GM04503 (cell line): ENCODE measurements around the gene ABCB1.
"Not testable (repeated sequence)": the region's sequence is repeated elsewhere in the genome, so short reads cannot be mapped to it uniquely, and the experiment has no call there.

ENCODE experiments used
- DNase-seq: peaks from one replicate; pipeline ENCODE4 v3.0.0-alpha.2; 2012; ENCODE audit warnings: low read depth

ABCB1 gene

DNA sequence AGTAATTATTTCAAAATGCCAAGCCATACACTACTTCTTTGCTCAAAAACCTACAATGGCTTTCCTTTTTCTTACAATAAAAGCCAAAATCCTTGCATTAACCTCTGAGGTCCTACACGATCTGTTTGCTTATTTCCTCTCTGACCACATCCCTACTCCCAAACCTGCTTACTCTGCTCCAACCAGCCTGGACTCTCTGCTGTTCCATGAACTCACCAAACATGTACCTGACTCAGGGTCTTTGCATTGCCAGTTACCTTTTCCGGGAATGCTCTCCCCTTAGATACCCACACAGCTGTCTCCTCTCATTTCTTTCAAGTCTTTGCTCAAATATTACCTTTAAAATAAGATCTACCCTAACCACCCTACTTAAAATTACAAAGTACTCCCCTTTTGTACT lies 127.5 kb downstream of the ABCB1 start:
- DNase-seq, result no peak

DNA sequence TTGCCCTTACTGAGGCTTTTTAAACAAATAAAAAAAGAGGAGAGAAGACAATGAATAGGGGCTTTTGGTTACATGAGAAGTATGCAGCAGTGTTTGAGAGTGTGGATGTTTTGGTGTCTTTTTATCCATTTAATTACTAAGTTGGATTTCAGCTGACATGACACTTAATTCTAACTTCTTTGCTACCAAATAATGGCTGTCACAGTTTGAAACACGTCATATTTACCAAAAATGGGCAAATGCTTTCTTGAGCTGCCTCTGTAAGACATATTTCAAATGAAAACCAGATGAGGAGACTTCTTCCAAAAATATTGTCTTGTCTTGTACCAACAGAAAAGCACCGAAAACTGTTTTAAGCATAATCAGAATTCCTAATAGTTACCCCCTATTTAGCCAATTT lies 129.2 kb downstream of the ABCB1 start:
- no peak for DNase-seq

DNA sequence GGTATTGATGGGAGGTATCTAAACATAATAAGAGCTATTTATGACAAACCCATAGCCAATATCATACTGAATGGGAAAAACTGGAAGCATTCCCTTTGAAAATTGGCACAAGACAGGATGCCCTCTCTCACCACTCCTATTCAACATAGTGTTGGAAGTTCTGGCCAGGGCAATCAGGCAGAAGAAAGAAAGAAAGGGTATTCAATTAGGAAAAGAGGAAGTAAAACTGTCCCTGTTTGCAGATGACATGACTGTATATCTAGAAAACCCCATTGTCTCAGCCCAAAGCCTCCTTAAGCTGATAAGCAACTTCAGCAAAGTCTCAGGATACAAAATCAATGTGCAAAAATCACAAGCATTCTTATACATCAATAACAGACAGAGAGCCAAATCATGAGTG lies 131.5 kb downstream of the ABCB1 start:
- not testable (repeated sequence) for DNase-seq

DNA sequence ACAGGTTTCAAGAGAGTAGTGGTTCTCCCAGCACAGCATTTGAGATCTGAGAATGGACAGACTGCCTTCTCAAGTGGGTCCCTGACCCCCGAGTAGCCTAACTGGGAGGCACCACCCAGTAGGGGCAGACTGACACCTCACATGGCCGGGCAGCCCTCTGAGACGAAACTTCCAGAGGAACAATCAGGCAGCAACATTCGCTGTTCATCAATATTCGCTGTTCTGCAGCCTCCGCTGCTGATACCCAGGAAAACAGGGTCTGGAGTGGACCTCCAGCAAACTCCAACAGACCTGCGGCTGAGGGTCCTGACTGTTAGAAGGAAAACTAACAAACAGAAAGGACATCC lies 135.2 kb downstream of the ABCB1 start:
- DNase-seq, result not testable (repeated sequence)

DNA sequence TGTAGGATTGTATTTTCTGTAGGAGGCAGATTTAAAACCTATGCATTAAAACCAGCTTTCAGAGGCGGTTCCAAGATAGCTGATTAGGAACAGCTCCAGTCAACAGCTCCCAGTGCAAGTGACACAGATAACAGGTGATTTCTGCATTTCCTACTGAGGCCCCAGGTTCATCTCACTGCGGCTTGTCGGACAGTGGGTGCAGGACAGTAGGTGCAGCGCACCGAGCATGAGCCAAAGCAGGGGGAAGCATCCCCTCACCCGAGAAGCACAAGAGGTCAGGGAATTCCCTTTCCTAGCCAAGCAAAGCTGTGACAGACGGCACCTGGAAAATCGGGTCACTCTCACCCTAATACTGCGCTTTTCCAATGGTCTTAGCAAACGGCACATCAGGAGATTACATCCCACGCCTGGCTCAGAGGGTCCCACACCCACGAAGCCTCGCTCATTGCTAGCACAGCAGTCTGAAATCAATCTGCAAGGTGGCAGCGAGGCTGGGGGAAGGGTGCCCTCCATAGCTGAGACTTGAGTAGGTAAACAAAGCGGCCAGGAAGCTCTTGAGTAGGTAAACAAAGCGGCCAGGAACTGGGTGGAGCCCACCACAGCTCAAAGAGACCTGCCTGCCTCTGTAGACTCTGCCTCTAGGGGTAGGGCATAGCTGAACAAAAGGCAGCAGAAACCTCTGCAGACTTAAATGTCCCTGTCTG lies 135.7 kb downstream of the ABCB1 start:
- not testable (repeated sequence) for DNase-seq

DNA sequence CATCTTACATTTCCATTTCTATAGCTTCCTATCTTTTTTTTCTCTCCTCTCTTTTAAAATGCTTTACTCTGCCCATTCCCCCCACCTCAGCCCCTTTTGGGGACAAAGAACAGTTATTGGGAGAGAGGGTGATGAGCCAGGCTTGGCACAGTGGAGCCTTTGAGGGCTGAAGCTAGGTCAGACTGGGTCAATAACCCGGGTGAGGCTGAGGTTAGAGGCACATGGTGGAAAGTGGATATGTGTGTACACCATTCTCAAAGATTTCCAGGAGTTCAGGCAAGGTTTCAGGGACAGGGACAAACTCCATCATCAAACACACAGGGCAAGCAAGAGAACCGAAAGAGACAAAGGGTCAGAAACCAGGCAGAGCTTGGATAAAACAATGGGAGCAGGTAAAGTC lies 136.7 kb downstream of the ABCB1 start:
- no peak for DNase-seq

DNA sequence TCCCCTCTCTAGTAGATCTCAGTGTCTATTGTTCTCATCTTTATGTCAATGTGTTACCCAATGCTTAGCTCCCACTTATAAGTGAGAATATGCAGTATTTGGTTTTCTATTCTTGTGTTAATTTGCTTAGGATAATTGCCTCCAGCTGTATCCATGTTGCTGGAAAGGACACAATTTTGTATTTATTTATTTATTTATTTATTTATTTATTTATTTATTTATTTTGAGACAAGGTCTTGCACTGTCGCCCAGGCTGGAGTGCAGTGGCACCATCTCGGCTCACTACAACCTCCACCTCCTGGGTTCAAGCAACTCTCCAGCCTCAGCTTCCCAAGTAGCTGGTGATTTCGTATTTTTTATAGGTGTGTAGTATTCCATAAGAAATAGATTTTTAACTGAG lies 140.2 kb downstream of the ABCB1 start:
- DNase-seq, result not testable (repeated sequence)

DNA sequence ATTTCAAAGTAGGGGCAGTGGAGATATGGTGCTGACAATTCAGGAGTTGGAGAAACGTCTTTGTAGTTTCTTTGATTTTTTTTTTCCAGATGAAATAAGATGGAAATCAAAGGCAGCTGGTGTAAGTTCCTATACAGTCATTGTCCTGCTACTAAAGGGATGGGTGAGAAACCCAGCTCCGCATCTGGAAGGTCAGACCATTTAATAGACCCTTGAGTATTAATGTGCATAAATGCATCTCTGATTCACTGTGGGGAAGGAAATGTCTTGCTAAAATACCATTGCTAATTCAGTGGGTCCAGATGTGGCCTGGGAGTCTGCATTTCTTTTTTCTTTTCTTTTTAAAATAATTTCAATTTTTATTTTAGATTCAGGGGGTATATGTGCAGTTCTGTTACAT lies 140.7 kb downstream of the ABCB1 start:
- no peak for DNase-seq

DNA sequence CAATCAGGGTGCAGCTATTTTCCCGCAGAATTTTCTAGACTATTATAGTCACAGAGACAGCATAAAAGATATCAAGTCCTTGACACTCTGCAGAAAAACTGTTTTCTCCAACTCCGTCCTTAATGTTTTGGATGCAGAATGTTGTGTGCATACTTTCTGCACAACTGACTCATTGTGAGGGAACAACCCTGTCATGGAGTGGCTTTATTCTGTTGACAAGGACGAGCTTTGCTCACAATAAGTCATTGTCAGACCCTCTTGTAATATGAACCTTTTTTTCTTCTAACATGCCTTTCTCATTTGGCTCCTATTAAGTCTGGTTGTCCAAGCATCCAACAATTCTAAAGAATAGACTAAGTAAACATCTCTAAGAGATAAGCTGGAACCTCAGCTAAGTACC lies 142.5 kb downstream of the ABCB1 start:
- no peak for DNase-seq

DNA sequence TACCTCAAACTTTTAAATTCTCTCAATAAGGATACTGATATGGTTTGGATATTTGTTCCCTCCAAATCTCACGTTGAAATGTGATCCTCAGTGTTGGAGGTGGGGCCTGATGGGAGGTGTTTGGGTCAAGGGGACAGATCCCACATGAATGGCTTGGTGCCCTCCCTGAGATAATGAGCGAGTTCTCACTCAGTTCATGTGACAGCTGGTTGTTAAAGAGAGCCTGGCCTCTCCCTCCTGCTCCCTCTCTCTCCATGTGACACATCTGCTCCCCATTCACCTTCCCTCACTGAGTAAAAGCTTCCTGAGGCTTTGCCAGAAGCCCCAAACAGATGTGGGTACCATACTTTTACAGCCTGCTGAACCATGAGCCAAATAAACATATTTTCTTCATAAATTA lies 144.4 kb downstream of the ABCB1 start:
- DNase-seq, result no peak
